OCI-LY7 (cell line): Measurements from ENCODE around the gene GIPC1. TPM values are rescaled to one million over a fixed set of nuclear protein-coding genes. Genes with fewer than 3 reads are reported as not detected.

Source experiments
- BruUV-seq: library from RNA; stranded (reverse); fragments of 400-500 nt; replicated peaks from 2 replicates; lab custom pipeline; 2021; lab: Mats Ljungman, UMichigan
- CTCF ChIA-PET: fragments of 300-600 bp; sonication (Branson Sonifier 250); formaldehyde crosslinking; loops from one replicate; lab custom pipeline; 2022; ENCODE audit warnings: antibody characterized with exemption; ENCODE audit not compliant: unreplicated experiment; lab: Charles Lee
- POLR2A ChIA-PET: fragments of 300-600 bp; sonication (Branson Sonifier 250); formaldehyde crosslinking; loops from one replicate; lab custom pipeline; 2022; ENCODE audit warnings: antibody characterized with exemption; lab: Charles Lee
- DNase-seq: peaks from one replicate; pipeline ENCODE4 v3.0.0-alpha.2; 2015; ENCODE audit warnings: low spot score
- H2AFZ ChIP-seq: fragments of 200-600 bp; sonication (generic), shearing (Covaris generic); 2 replicates; pipeline ENCODE4 v1.6.1; 2014; ENCODE audit warnings: mild to moderate bottlenecking, antibody characterized with exemption, low read length, moderate library complexity
- H3K27ac ChIP-seq: fragments of 200-600 bp; sonication (generic); 2 replicates; pipeline ENCODE4 v1.5.1; 2014; ENCODE audit warnings: mixed run types, low read depth, mild to moderate bottlenecking, moderate library complexity, low read length, inconsistent platforms; ENCODE audit not compliant: poor library complexity, severe bottlenecking
- H3K36me3 ChIP-seq: fragments of 200-600 bp; sonication (generic); 2 replicates; pipeline ENCODE4 v1.6.1; 2014; ENCODE audit warnings: mild to moderate bottlenecking, antibody characterized with exemption, low read length, moderate library complexity, mixed read lengths; ENCODE audit not compliant: insufficient read depth
- H3K4me1 ChIP-seq: fragments of 200-600 bp; sonication (generic); 2 replicates; pipeline ENCODE4 v1.5.1; 2014; ENCODE audit warnings: mild to moderate bottlenecking, low read length; ENCODE audit not compliant: insufficient read depth, poor library complexity, severe bottlenecking
- H3K4me2 ChIP-seq: fragments of 200-600 bp; sonication (generic); 2 replicates; pipeline ENCODE4 v1.6.1; 2014; ENCODE audit warnings: mild to moderate bottlenecking, low read length
- H3K4me3 ChIP-seq: fragments of 200-600 bp; sonication (generic); 2 replicates; pipeline ENCODE4 v1.5.1; 2014; ENCODE audit warnings: mild to moderate bottlenecking, low read depth, low read length; ENCODE audit not compliant: poor library complexity, severe bottlenecking
- H3K79me2 ChIP-seq: fragments of 200-600 bp; sonication (generic); 2 replicates; pipeline ENCODE4 v1.6.1; 2016; ENCODE audit warnings: low read depth, mild to moderate bottlenecking, low read length, moderate library complexity, mixed read lengths; ENCODE audit not compliant: insufficient read depth
- H3K9me2 ChIP-seq: fragments of 200-600 bp; sonication (generic); 2 replicates; pipeline ENCODE4 v1.6.1; 2016; ENCODE audit warnings: mild to moderate bottlenecking, low read length, mixed read lengths; ENCODE audit not compliant: insufficient read depth
- H3K9me3 ChIP-seq: fragments of 200-600 bp; sonication (generic); 2 replicates; pipeline ENCODE4 v1.6.1; 2014; ENCODE audit warnings: mild to moderate bottlenecking, mixed run types, low read length, mixed read lengths
- H4K20me1 ChIP-seq: fragments of 200-600 bp; sonication (generic); 2 replicates; pipeline ENCODE4 v1.6.1; 2014; ENCODE audit warnings: mild to moderate bottlenecking, antibody characterized with exemption, low read length, moderate library complexity, mixed read lengths; ENCODE audit not compliant: insufficient read depth
- CTCF ChIP-seq: fragments of 200-600 bp; sonication (generic); conservative IDR thresholded peaks from 2 replicates; pipeline ENCODE4 v1.5.1; 2014; ENCODE audit warnings: mild to moderate bottlenecking, antibody characterized with exemption, low read length, moderate library complexity, mixed read lengths
- EZH2phosphoT487 ChIP-seq: fragments of 200-600 bp; sonication (generic); IDR thresholded peaks from 2 replicates; pipeline ENCODE4 v1.6.1; 2018; ENCODE audit warnings: low read depth, borderline replicate concordance, mild to moderate bottlenecking, mixed run types, antibody characterized with exemption, low read length, moderate library complexity, mixed read lengths
- intact Hi-C: fragments of 100-400 bp; cut with micrococcal nuclease; formaldehyde crosslinking; loops from one replicate; pipeline ENCODE4 v1.10.0; 2022; ENCODE audit not compliant: unreplicated experiment
- total RNA-seq, 2 experiments: library from RNA; depleted of rRNA in 1 of 2; stranded (reverse); fragments of >200 nt in 1 of 2; shearing (Covaris generic) in 1 of 2; gene quantifications; 2 replicates each; pipeline ENCODE4 v1.2.3, GENCODE V29; 2014 to 2022

The GIPC1 gene
- total RNA-seq, 2 experiments from 2014 or later, result 18.5 to 38.3 TPM

GRCh38 chr19:14472202-14472938, 23.6 kb downstream of the GIPC1 start:
- intact Hi-C loops, result loop anchor here (2.0 kb wide), 1 partner anchor 40 kb away; the partner anchor contains the start of gene PKN1
- H3K36me3 ChIP-seq, result peaks cover 40% of the 10 kb centered on the region
- H3K4me1 ChIP-seq, result no peaks in the 10 kb centered on the region
- ChIA-PET CTCF (interaction anchor here (0.6 to 0.7 kb wide), 2 partner anchors 40 to 45 kb away, joined by 3 to 4 read pairs; partner anchors contain the start of gene PKN1), POLR2A (no interaction called here)
- no peaks in the 10 kb centered on the region for H3K79me2 ChIP-seq
- no peaks in the 10 kb centered on the region for H3K9me2 ChIP-seq
- DNase-seq, result peak; percentile 51
- TF ChIP-seq CTCF (peak; percentile 84), EZH2phosphoT487 (no peak)
- H2AFZ ChIP-seq, result no peak overlapping the region
- no peaks in the 10 kb centered on the region for H4K20me1 ChIP-seq
- BruUV-seq, result no TSS peak
- no peak overlapping the region for H3K27ac ChIP-seq
- H3K4me2 ChIP-seq, result no peak overlapping the region
- H3K4me3 ChIP-seq, result no peak overlapping the region
- no peaks in the 10 kb centered on the region for H3K9me3 ChIP-seq

- intact Hi-C loops, result loop anchor here (2.0 kb wide), 1 partner anchor 39 kb away; the partner anchor contains the start of gene PKN1
- CTCF ChIA-PET, result interaction anchor here (0.6 to 0.7 kb wide), 2 partner anchors 39 to 46 kb away, joined by 3 to 4 read pairs; partner anchors contain the start of gene PKN1
- TF ChIP-seq EZH2phosphoT487 (no peak), CTCF (no peak)
- DNase-seq, result no peak
- no peaks in the 10 kb centered on the region for H3K4me1 ChIP-seq
- no peaks in the 10 kb centered on the region for H3K9me2 ChIP-seq
- H4K20me1 ChIP-seq, result no peaks in the 10 kb centered on the region
- no peak overlapping the region for H2AFZ ChIP-seq
- POLR2A ChIA-PET, result no interaction called here
- no peak overlapping the region for H3K27ac ChIP-seq
- H3K36me3 ChIP-seq, result peaks cover 47% of the 10 kb centered on the region
- no peaks in the 10 kb centered on the region for H3K9me3 ChIP-seq
- H3K79me2 ChIP-seq, result no peaks in the 10 kb centered on the region
- no peak overlapping the region for H3K4me2 ChIP-seq
- H3K4me3 ChIP-seq, result no peak overlapping the region
- no TSS peak for BruUV-seq
These were observed 24.3 kb downstream of the GIPC1 start for GRCh38 chr19:14471436-14472187.
